T-helper 2 cell treated with Interferon-gamma antibody and Interleukin-4, amounts not matched to agents 100 ng/mL and 5 ng/mL, for 36 hours (primary cell): ENCODE data around the gene SSBP4. TPM values are rescaled to one million over a fixed set of nuclear protein-coding genes. Genes with fewer than 3 reads are reported as not detected.

Experiments used
- intact Hi-C: fragments of 100-400 bp; cut with micrococcal nuclease; formaldehyde crosslinking; loops from one replicate; pipeline ENCODE4 v1.15.1; 2023
- total RNA-seq: library from RNA; stranded (reverse); gene quantifications from 2 replicates; pipeline ENCODE4 v1.2.3, GENCODE V29; 2022

The SSBP4 gene
- total RNA-seq, 1 donor from 2014 or later: 195 TPM

GRCh38 chr19:18431351-18432197 lies 12.4 kb downstream of the SSBP4 start:
- intact Hi-C loops: no loop called here

GRCh38 chr19:18432275-18433014 lies 13.2 kb downstream of the SSBP4 start:
- intact Hi-C loops: no loop called here

- intact Hi-C loops: no loop called here
Observed at GRCh38 chr19:18433015-18433691, 14.0 kb downstream of the SSBP4 start.

- intact Hi-C loops: no loop called here
Observed at GRCh38 chr19:18433735-18434398, 14.7 kb downstream of the SSBP4 start.

- intact Hi-C loops: no loop called here
Observed at GRCh38 chr19:18434411-18435175, 15.4 kb downstream of the SSBP4 start.

- intact Hi-C loops: no loop called here
Observed at GRCh38 chr19:18435178-18435841, 16.1 kb downstream of the SSBP4 start.

- intact Hi-C loops: no loop called here
Observed at GRCh38 chr19:18435842-18436670, 16.9 kb downstream of the SSBP4 start.

- intact Hi-C loops: no loop called here
Observed at GRCh38 chr19:18436671-18437490, 17.7 kb downstream of the SSBP4 start.

- intact Hi-C loops: no loop called here
Observed at GRCh38 chr19:18437491-18438330, 18.5 kb downstream of the SSBP4 start, which contains the start of gene ISYNA1. ISYNA1 (minus strand) TSS chr19:18438133; CDS start chr19:18437979, 154 bp downstream.

GRCh38 chr19:18438331-18439024 lies 19.3 kb downstream of the SSBP4 start:
- intact Hi-C loops: no loop called here

GRCh38 chr19:18439025-18439909 lies 20.1 kb downstream of the SSBP4 start:
- intact Hi-C loops: no loop called here

GRCh38 chr19:18439910-18440237 lies 20.7 kb downstream of the SSBP4 start:
- intact Hi-C loops: no loop called here

GRCh38 chr19:18440415-18440877 lies 21.2 kb downstream of the SSBP4 start:
- intact Hi-C loops: no loop called here

- intact Hi-C loops: no loop called here
Observed at GRCh38 chr19:18440936-18441803, 22.0 kb downstream of the SSBP4 start.
